Stimulated activated CD4-positive, alpha-beta T cell treated with anti-CD3 and anti-CD28 coated beads, Interleukin-1b, Interleukin-23, amount 100 ng/mL, for 4 hours (primary cell): ENCODE data around the gene CORO2A.
"Not testable (repeated sequence)": the region's sequence is repeated elsewhere in the genome, so short reads cannot be mapped to it uniquely, and the experiment has no call there.

Experiments used
- DNase-seq, 2 donors: peaks; one replicate each; pipeline ENCODE4 v3.0.0-alpha.2; 2020; ENCODE audit warnings: low read depth in 2 of 2

CORO2A gene

GRCh38 chr9:98142182-98142907 is 50.1 kb downstream of the CORO2A start:
- no peak for DNase-seq

GRCh38 chr9:98140503-98140902 is 51.9 kb downstream of the CORO2A start:
- no peak for DNase-seq

GRCh38 chr9:98136489-98136888 is 55.9 kb downstream of the CORO2A start:
- DNase-seq = no peak

- no peak for DNase-seq
These were observed 56.5 kb downstream of the CORO2A start for GRCh38 chr9:98135938-98136337.

- no peak for DNase-seq
These were observed 56.9 kb downstream of the CORO2A start for GRCh38 chr9:98135558-98135934.

GRCh38 chr9:98134702-98135557 is 57.5 kb downstream of the CORO2A start:
- DNase-seq = no peak

GRCh38 chr9:98132806-98133631 is 59.4 kb downstream of the CORO2A start:
- DNase-seq = no peak

- no peak for DNase-seq
These were observed 60.3 kb downstream of the CORO2A start for GRCh38 chr9:98132158-98132557.

DNA sequence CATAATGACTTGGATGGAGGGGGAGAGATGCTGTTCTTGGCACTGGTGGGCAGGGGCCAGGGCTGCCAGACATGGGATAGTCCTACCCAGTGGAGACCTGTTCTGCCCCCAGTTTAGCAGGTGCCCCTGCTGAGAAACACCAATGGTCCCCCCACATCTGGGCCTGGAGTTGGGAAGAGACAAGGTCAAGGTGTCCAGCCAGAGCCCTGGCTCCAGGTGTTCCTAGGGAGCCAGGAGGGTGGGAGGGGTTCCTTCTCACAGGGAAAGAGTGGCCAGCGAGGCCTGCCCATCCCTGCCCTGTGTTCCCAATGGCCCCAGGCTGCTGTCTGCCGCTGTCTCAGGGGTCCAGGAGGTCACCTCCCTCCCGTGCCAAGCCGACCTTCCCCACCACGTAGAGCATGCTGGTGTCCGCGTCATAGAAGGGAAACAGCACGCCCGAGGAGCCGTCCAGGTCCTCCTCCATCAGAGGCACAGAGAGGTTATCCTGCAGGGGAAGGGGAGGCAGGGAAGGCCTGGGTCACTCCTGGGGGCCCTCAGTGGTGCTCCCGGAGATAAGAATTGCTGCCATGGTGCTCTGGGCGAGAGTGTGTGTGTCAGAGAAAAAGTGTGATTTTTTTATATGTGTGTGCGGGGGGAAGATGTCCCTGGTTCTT is 61.7 kb downstream of the CORO2A start:
- no peak for DNase-seq

DNA sequence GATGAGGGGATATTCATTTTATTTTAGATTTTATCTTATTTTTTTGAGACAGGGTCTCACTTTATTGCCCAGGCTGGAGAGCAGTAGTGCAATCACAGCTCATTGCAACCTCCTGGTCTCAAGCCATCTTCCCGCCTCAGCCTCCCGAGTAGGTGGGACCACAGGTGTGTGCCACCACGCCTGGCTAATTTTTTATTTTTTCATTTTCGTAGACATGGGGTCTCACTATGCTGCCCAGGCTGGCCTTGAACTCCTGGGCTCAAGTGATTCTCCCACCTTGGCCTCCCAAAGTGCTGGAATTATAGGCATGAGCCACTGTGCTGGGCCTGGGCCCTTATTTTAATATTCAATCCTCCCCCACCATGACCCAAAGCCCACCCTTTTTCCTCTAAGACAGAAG is 62.4 kb downstream of the CORO2A start:
- DNase-seq = not testable (repeated sequence)

DNA sequence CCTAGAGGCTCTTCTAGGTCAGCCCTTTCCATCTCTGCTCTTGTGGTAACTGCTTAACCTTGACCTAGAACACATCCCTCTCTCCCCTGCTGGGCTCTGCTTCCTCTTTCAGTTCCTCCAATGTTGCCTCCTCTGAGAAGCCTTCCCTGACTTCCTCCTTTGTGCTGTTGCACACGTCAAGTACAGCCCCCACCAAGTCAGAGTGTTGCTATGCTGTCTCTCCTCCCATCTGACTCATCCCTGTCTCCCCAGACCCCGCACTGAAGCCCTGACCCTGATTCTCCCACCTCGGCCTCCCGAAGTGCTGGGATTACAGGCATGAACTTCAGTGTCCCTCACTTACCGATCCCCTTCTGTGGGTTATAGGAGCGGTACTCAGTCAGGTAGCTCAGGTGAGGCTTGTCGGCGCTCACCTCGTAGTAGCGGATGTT is 63.0 kb downstream of the CORO2A start:
- DNase-seq = no peak

GRCh38 chr9:98128316-98128715 is 64.1 kb downstream of the CORO2A start:
- DNase-seq = no peak

DNA sequence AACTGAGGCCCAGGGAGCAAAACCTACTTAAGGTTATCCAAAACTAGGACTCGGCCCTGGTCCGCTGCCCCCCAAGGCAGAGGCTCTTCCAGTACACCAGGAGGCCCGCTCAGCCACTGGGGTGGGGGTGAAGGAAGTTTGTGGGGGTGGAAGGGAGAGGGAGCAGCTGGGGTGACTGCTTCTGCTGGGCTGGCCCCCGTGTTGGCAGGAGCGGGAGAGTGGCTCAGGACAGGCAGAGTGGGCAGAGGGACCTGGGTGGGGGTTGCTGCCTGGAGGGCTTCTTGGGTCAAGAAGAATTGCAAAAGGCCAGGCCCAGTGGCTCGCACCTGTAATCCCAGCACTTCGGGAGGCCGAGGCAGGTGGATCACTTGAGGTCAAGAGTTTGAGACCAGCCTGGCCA is 65.2 kb downstream of the CORO2A start:
- DNase-seq = no peak

- no peak for DNase-seq
These were observed 67.6 kb downstream of the CORO2A start for GRCh38 chr9:98124637-98125426.

- DNase-seq = not testable (repeated sequence)
These were observed 68.3 kb downstream of the CORO2A start for GRCh38 chr9:98124091-98124490.

- no peak for DNase-seq
These were observed 71.4 kb downstream of the CORO2A start for GRCh38 chr9:98121058-98121457.

GRCh38 chr9:98120476-98120875 is 72.0 kb downstream of the CORO2A start:
- DNase-seq = no peak

DNA sequence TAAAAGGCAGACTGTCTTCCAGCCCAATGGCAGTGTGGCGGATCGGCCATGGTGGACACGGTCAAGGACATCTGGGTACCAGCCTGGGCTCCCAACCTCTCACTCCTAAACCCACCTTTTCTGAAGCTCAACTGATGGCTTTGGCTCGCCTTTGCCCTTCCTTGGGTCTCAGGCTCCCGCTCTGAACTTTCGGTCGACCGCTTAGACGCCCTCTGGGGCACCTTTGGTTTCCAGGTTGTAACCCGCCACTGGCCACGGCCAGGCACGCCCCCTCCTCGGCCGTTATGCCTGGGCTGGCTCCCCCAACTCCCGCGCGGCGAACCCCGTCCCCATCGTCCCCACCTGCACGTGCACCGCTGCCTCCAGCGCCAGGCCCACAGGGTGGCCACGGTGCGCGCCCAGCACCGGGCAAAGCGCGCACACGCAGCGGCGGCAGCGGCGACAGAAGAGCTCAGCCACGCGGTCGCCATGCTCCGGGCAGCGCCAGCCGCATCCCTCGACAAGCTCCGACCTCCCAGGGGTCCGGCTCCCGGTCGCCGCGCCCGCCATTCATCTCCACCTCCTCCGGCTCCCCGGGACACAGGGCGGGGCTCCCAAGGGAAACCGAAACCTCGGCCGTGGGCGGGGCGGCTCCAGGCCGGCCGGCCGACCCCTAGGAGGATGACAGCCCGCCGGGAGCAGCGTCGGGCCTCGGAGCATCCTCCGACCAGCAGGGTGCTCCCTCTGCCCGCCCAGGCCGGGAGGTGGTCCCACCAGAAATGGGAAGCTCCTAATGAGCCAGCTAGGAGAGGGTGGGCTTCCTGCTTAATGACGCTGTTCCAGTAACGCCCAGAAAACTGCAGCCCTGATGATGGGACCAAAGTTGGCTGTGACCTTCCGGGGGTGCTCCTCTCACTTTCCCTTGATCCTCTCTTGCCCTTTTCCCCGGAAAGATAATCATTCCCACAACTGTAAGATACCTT is 73.5 kb downstream of the CORO2A start, which contains the start of gene TRIM14:
TSS of gene TRIM14 (minus strand) at position 583 of the 962 bp plus-strand sequence. CDS start at position 549, 34 bp downstream.
- peak; percentile 25 to 49 for DNase-seq

DNA sequence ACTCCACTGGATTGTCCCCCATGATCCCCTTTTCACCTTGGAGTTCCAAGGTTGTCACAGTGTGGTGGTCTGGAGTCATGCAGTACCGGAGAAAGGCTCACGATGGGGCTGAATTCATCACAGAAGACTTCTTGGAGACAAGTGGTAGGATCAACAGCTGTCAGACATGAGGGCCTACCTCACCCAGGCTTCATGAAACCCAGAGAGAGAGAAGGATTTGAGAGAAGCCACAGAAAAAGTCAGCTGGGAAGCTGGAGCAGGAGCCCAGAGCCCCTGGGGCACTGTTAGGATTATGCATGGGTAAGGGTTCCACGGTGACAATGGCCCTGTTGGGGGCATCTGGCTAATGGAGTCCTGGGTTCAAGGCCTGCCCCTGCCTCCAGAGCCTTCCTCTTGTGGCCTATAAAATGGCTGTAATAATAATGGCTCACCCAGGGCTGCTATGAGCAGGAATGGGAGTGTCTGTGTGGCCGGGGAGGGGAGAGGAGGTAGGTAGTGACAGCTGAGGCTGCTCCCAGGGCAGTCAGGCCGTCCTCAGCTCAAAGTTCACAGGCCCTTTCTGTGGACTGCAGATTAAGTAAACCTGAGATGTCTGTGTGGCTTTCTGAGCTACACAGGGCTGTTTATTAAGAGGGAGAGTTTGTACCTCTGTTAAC is 74.3 kb downstream of the CORO2A start:
- DNase-seq = no peak
